ENCODE results near the gene PLCB1.

PLCB1 gene

DNA sequence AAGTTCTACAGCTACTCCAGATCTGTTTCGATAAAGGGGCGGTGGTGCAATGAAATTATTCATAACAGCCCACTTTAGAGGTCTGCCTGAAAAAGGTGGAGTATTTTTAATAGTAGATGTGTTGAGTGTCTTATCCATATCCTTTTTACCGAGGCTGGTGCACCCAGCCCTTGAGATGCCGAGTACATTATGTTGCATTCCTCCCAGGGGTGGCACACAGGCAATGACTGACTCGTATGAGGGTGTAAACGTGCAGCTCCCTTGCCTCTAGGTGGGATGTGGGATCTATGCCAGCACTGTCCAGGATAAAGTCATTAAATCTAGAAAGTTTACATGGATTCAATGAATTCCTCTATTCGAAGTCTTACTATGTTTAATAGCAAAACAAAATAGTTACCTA is 355.6 kb downstream of the PLCB1 start:
- TF ChIP-seq, protein P1, sequence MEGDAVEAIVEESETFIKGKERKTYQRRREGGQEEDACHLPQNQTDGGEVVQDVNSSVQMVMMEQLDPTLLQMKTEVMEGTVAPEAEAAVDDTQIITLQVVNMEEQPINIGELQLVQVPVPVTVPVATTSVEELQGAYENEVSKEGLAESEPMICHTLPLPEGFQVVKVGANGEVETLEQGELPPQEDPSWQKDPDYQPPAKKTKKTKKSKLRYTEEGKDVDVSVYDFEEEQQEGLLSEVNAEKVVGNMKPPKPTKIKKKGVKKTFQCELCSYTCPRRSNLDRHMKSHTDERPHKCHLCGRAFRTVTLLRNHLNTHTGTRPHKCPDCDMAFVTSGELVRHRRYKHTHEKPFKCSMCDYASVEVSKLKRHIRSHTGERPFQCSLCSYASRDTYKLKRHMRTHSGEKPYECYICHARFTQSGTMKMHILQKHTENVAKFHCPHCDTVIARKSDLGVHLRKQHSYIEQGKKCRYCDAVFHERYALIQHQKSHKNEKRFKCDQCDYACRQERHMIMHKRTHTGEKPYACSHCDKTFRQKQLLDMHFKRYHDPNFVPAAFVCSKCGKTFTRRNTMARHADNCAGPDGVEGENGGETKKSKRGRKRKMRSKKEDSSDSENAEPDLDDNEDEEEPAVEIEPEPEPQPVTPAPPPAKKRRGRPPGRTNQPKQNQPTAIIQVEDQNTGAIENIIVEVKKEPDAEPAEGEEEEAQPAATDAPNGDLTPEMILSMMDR (IDR thresholded peaks at IDR 0.05) = no peak
- no peaks in the 10 kb centered on the region for H3K4me1 ChIP-seq (ENCODE audit: control insufficient read depth in 1 of 2, insufficient read depth in 1 of 2, low read depth in 1 of 2, low read length in 1 of 2)
- no peaks in the 10 kb centered on the region for H3K36me3 ChIP-seq
- no peaks in the 10 kb centered on the region for H3K27me3 ChIP-seq
- H3K9me3 ChIP-seq = no peaks in the 10 kb centered on the region
- no peak overlapping the region for H3K4me3 ChIP-seq (ENCODE audit: low read depth in 1 of 2, low read length in 1 of 2)
- no peak overlapping the region for H3K27ac ChIP-seq

DNA sequence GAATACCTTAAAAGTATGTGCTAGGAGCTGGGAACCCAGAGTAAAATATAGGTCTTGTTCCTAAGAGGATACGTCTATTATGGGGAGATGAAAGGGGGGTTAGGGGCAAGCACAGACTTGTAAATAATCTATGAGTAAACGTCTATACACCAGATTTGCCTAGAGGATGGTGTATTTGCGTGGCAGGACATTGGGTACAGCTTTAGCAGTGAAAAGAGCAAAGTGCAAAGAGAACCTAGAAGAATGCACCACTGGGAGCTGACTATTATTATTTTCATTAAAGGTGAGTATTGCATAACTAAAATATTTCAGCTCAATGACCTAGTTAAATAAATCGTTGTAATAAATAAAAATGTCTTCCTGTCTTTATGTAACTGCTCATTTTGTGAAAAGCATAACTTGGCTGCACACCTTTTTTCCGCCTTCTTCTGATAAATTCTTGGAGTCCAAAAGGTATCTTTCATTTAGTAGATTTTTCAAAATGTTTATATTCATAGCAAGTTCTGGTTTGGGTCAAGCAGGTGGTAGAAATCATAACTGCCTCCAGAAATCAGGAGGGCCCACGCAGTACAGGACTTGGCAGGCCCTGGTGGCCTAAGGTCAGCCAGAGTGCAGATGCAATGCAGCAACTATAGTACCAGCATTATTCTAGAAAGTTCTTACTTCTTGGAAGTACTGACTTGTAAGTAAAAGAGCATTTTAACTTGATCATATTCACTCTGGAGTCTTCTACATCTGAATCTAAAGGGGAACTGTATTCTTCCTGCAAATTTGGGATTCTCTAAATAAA is 357.2 kb downstream of the PLCB1 start:
- TF ChIP-seq, protein P1 (IDR thresholded peaks at IDR 0.05) = no peak
- no peak overlapping the region for H3K27ac ChIP-seq
- no peaks in the 10 kb centered on the region for H3K9me3 ChIP-seq
- peaks cover 4 to 5% of the 10 kb centered on the region in 2 experiments for H3K4me1 ChIP-seq (ENCODE audit: control insufficient read depth in 1 of 2, insufficient read depth in 1 of 2, low read depth in 1 of 2, low read length in 1 of 2)
- H3K36me3 ChIP-seq = no peaks in the 10 kb centered on the region
- no peaks in the 10 kb centered on the region for H3K27me3 ChIP-seq
- H3K4me3 ChIP-seq (ENCODE audit: low read depth in 1 of 2, low read length in 1 of 2) = no peak overlapping the region

- H3K9me3 ChIP-seq = no peaks in the 10 kb centered on the region
- no peaks in the 10 kb centered on the region for H3K27me3 ChIP-seq
- no peak overlapping the region for H3K4me3 ChIP-seq (ENCODE audit: low read depth in 1 of 2, low read length in 1 of 2)
- TF ChIP-seq, protein P1 (IDR thresholded peaks at IDR 0.05) = no peak
- no peak overlapping the region for H3K27ac ChIP-seq
- H3K36me3 ChIP-seq = no peaks in the 10 kb centered on the region
- peaks cover 12 to 14% of the 10 kb centered on the region in 2 experiments for H3K4me1 ChIP-seq (ENCODE audit: control insufficient read depth in 1 of 2, insufficient read depth in 1 of 2, low read depth in 1 of 2, low read length in 1 of 2)
Measured at GRCh38 chr20:8490076-8490830, 358.2 kb downstream of the PLCB1 start.

DNA sequence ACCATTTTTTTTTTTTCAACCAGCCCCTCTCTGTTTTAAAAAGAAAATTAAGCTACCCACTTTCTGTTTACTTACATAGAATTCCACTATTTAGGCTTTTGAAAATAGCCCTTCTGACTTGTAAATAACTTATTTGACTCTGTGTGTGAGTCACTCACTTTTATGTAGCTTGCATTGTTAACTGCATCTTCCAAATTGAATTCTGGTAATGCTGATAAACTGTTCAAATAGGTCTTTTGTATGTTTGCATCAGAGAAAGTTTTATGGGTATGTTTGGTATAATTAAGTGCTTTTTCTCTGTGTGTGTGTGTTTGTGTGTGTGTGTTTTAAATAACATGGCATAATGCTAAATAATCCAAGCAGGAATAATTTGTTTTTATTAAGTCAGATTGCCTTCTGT is 360.1 kb downstream of the PLCB1 start:
- H3K36me3 ChIP-seq = no peaks in the 10 kb centered on the region
- H3K27me3 ChIP-seq = no peaks in the 10 kb centered on the region
- H3K4me1 ChIP-seq (ENCODE audit: control insufficient read depth in 1 of 2, insufficient read depth in 1 of 2, low read depth in 1 of 2, low read length in 1 of 2) = peaks cover 12 to 14% of the 10 kb centered on the region in 2 experiments
- H3K4me3 ChIP-seq (ENCODE audit: low read depth in 1 of 2, low read length in 1 of 2) = no peak overlapping the region
- TF ChIP-seq, protein P1 (IDR thresholded peaks at IDR 0.05) = no peak
- no peaks in the 10 kb centered on the region for H3K9me3 ChIP-seq
- no peak overlapping the region for H3K27ac ChIP-seq

DNA sequence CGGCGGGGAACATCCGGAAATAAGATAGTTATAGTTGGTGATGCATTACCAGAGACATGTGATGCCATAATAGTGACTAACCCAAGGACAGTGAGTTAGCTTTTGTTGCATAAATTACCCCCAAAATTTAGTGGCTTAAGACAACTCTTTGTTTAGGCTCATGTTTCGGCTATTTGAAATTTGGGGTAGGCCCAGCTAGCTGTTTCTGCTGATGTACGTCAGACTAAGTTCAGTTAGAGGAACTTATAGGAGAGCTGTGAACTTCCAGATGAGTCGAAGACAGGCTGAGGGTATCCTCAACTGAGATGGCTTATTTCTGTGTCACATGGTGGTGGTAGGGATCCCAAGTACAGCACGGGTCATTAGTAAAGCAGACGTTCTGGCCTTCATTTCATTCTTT is 366.5 kb downstream of the PLCB1 start:
- H3K9me3 ChIP-seq = no peaks in the 10 kb centered on the region
- H3K4me1 ChIP-seq (ENCODE audit: control insufficient read depth in 1 of 2, insufficient read depth in 1 of 2, low read depth in 1 of 2, low read length in 1 of 2) = peaks cover 12 to 14% of the 10 kb centered on the region in 2 experiments
- no peaks in the 10 kb centered on the region for H3K36me3 ChIP-seq
- TF ChIP-seq, protein P1 (IDR thresholded peaks at IDR 0.05) = no peak
- H3K27ac ChIP-seq = no peak overlapping the region
- no peak overlapping the region for H3K4me3 ChIP-seq (ENCODE audit: low read depth in 1 of 2, low read length in 1 of 2)
- H3K27me3 ChIP-seq = no peaks in the 10 kb centered on the region

Data from neutrophil (primary cell).